ENCODE data around the gene XIRP1.

The XIRP1 gene

GRCh38 chr3:39187372-39188155 lies 4.8 kb downstream of the XIRP1 start:
- TF ChIP-seq CTCF (IDR thresholded peaks at IDR 0.05; ENCODE audit: unreplicated experiment in 3 of 3): no peak
- peaks cover 55% of the 10 kb centered on the region for H3K4me1 Mint-ChIP-seq
- no peaks in the 10 kb centered on the region for H3K9me3 Mint-ChIP-seq
- no peaks in the 10 kb centered on the region for H3K36me3 Mint-ChIP-seq (ENCODE audit: low read depth)
- H3K27me3 Mint-ChIP-seq (ENCODE audit: low read depth): peaks cover 4% of the 10 kb centered on the region
- H3K27ac Mint-ChIP-seq: no peak overlapping the region
- no peak overlapping the region for H3K4me3 Mint-ChIP-seq

GRCh38 chr3:39186692-39187151 lies 5.7 kb downstream of the XIRP1 start:
- Mint-ChIP-seq H3K4me3 (no peak overlapping the region), H3K4me1 (peaks cover 54% of the 10 kb centered on the region), H3K27me3 (ENCODE audit: low read depth) (peaks cover 4% of the 10 kb centered on the region), H3K9me3 (no peaks in the 10 kb centered on the region), H3K36me3 (ENCODE audit: low read depth) (no peaks in the 10 kb centered on the region), H3K27ac (no peak overlapping the region)
- TF ChIP-seq CTCF (IDR thresholded peaks at IDR 0.05; ENCODE audit: unreplicated experiment in 3 of 3): no peak

GRCh38 chr3:39185959-39186691 lies 6.3 kb downstream of the XIRP1 start:
- H3K4me3 Mint-ChIP-seq: no peak overlapping the region
- peaks cover 58% of the 10 kb centered on the region for H3K4me1 Mint-ChIP-seq
- no peaks in the 10 kb centered on the region for H3K36me3 Mint-ChIP-seq (ENCODE audit: low read depth)
- H3K27me3 Mint-ChIP-seq (ENCODE audit: low read depth): peaks cover 4% of the 10 kb centered on the region
- TF ChIP-seq CTCF (IDR thresholded peaks at IDR 0.05; ENCODE audit: unreplicated experiment in 3 of 3): no peak
- H3K27ac Mint-ChIP-seq: no peak overlapping the region
- H3K9me3 Mint-ChIP-seq: no peaks in the 10 kb centered on the region

GRCh38 chr3:39185326-39185958 lies 7.0 kb downstream of the XIRP1 start:
- no peak for TF ChIP-seq CTCF (IDR thresholded peaks at IDR 0.05; ENCODE audit: unreplicated experiment in 3 of 3)
- Mint-ChIP-seq H3K27me3 (ENCODE audit: low read depth) (peaks cover 4% of the 10 kb centered on the region), H3K4me3 (no peak overlapping the region), H3K27ac (no peak overlapping the region), H3K4me1 (peaks cover 57% of the 10 kb centered on the region), H3K36me3 (ENCODE audit: low read depth) (no peaks in the 10 kb centered on the region), H3K9me3 (no peaks in the 10 kb centered on the region)

GRCh38 chr3:39184968-39185285 lies 7.5 kb downstream of the XIRP1 start:
- no peak for TF ChIP-seq CTCF (IDR thresholded peaks at IDR 0.05; ENCODE audit: unreplicated experiment in 3 of 3)
- Mint-ChIP-seq H3K27ac (no peak overlapping the region), H3K9me3 (no peaks in the 10 kb centered on the region), H3K36me3 (ENCODE audit: low read depth) (no peaks in the 10 kb centered on the region), H3K27me3 (ENCODE audit: low read depth) (peaks cover 4% of the 10 kb centered on the region), H3K4me3 (no peak overlapping the region), H3K4me1 (peaks cover 57% of the 10 kb centered on the region)
